ENCODE data around the gene TOMM5. TPM values are rescaled to one million over a fixed set of nuclear protein-coding genes. Genes with fewer than 3 reads are reported as not detected.

Gene TOMM5
- total RNA-seq: 78.7 and 78.9 TPM in 2 replicates

DNA sequence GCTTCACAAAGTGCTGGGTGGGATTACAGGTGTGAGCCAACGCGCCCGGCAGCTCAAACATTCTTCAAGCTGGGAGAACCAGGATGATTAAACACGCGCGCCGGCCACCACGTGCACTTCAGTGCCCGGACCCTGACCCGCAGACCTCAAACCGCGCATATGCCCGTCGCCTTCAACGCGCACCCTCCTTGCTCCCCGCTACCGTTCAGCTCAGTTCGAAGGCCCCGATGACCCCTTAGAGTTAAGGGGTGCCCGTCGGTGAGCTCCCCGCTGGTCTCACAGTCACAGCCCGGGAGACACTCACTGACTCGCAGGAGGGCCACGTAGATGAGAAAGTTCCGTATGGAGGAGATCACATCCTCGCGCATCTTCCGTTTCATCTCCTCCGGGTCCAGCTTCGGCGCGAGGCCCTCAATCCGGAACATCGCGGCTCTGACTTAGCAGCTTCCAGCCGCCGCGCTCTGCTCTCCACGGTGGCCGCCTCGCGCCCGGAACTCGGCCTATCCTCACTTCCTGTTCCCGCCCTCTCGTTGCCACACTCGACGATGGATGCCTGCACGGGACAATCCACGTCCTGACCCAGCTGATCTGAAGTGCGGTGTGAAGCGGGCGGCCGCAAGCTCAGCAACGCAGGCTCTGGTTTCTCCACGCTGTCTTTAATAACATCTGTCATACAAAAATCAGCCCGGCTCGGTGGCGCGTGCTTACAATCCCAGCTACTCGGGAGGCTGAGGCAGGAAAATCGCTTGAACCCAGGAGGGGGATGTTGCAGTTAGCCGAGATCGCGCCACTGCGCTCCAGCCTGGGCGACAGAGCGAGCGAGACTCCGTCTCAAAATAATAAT lies at the start of gene TOMM5:
Gene TOMM5, minus strand, starts transcription at position 490 of the 844 bp plus-strand sequence. Its CDS starts 65 bp downstream, at position 425.

DNA sequence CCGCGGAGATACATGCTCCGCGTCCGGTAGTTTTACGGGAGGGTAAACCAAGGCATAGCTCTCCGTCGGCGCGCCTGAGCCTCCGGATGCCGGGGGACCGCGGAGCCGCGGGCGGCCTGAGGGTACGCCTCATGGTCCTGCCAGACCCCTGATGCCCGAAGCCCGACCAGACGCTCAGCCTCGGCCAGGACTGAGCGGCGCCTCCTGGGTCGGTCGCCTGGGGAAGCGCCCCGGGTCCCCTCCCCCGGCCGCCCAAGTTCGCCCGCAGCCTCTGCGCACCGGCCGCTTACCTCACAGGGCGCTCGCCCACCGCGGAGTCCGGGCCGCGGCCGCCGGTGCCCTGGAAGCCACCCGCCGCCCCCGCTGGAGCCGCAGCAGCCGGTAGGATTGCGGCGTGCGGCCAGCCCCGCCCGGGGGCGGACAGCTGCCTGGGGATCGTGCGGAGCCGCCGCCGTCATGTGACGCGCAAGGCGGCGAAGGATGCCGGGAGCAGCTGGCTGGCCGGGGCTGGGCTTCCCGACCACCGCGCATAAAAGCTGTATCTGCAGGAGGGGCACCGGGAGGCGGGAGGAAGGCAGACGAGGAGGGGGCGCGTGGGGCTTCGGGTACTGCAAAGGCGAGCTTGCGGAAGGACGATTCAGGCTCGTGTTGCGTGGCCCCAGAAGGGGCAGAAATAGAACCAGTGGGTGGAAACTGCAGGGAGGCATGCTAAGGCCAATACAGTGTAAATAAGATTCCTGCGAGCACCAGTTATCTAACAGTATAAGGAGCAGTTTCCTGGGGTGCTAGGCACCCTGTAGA lies 16.3 kb downstream of the TOMM5 start, which contains the start of gene FBXO10:
Gene FBXO10, minus strand, starts transcription at position 460 of the 801 bp plus-strand sequence. CDS start 34,612 bp downstream, outside the sequence.

Other genes with a start within 250 kb of the TOMM5 start
- 167 and 194 TPM in 2 replicates for gene GRHPR, start 169.9 kb downstream of the TOMM5 start, total RNA-seq
- 20.0 and 24.0 TPM in 2 replicates for gene ZBTB5, start 127.1 kb downstream of the TOMM5 start, total RNA-seq
- gene POLR1E, start 106.6 kb downstream of the TOMM5 start, total RNA-seq: 19.2 and 33.0 TPM in 2 replicates
- gene FBXO10, start 16.2 kb downstream of the TOMM5 start, total RNA-seq: 7.6 and 8.6 TPM in 2 replicates
- not detected in 2 replicates for gene FRMPD1, start 58.4 kb upstream of the TOMM5 start, total RNA-seq
- 1.7 and 7.1 TPM in 2 replicates for gene TRMT10B, start 161.2 kb upstream of the TOMM5 start, total RNA-seq
- gene EXOSC3, start 192.5 kb upstream of the TOMM5 start, total RNA-seq: 11.4 and 75.8 TPM in 2 replicates
- 22.8 and 23.6 TPM in 2 replicates for gene DCAF10, start 208.2 kb upstream of the TOMM5 start, total RNA-seq